Loucy (cell line): ENCODE results near the gene GLYR1.

Source experiments
- H2AFZ ChIP-seq: fragments of 200-600 bp; sonication (generic); 2 replicates; pipeline ENCODE4 v1.6.0; 2016; ENCODE audit warnings: antibody characterized with exemption, mild to moderate bottlenecking, low read length, moderate library complexity
- H3F3A ChIP-seq: fragments of 200-600 bp; 2 replicates; pipeline ENCODE4 v1.6.0; 2016; ENCODE audit warnings: antibody characterized with exemption, low read depth, mild to moderate bottlenecking
- H3K27me3 ChIP-seq: fragments of 200-600 bp; sonication (generic); 2 replicates; pipeline ENCODE4 v1.6.1; 2014; ENCODE audit warnings: low read length, mild to moderate bottlenecking; ENCODE audit not compliant: insufficient read depth, poor library complexity, severe bottlenecking
- H3K36me3 ChIP-seq: fragments of 200-600 bp; sonication (generic); 2 replicates; pipeline ENCODE4 v1.6.1; 2016; ENCODE audit warnings: low read length; ENCODE audit not compliant: insufficient read depth
- H3K4me1 ChIP-seq: fragments of 200-600 bp; sonication (generic); 2 replicates; pipeline ENCODE4 v1.5.1; 2014; ENCODE audit warnings: low read length, mild to moderate bottlenecking; ENCODE audit not compliant: insufficient read depth, poor library complexity, severe bottlenecking
- H3K4me2 ChIP-seq: fragments of 200-600 bp; sonication (generic); 2 replicates; pipeline ENCODE4 v1.6.0; 2014; ENCODE audit warnings: antibody characterized with exemption, low read length, low read depth, mild to moderate bottlenecking; ENCODE audit not compliant: poor library complexity, severe bottlenecking
- H3K4me3 ChIP-seq: fragments of 200-600 bp; sonication (generic); 2 replicates; pipeline ENCODE4 v1.5.1; 2014; ENCODE audit warnings: low read length, mild to moderate bottlenecking, mixed read lengths; ENCODE audit not compliant: poor library complexity, severe bottlenecking
- H3K79me2 ChIP-seq: fragments of 200-600 bp; sonication (generic); 2 replicates; pipeline ENCODE4 v1.6.1; 2014; ENCODE audit warnings: low read length; ENCODE audit not compliant: insufficient read depth
- H3K9ac ChIP-seq: fragments of 200-600 bp; sonication (generic); 2 replicates; pipeline ENCODE4 v1.6.0; 2014; ENCODE audit warnings: mild to moderate bottlenecking, low read depth, low read length, moderate library complexity; ENCODE audit not compliant: poor library complexity, severe bottlenecking
- H3K9me2 ChIP-seq: fragments of 200-600 bp; sonication (generic); replicated peaks from 2 replicates; pipeline ENCODE4 v1.6.1; 2016; ENCODE audit warnings: low read depth, low read length, mixed read lengths
- H3K9me3 ChIP-seq: fragments of 200-600 bp; sonication (generic); 2 replicates; pipeline ENCODE4 v1.6.1; 2014; ENCODE audit warnings: mild to moderate bottlenecking, antibody characterized with exemption, low read length, low read depth; ENCODE audit not compliant: insufficient read depth
- H4K20me1 ChIP-seq: fragments of 200-600 bp; sonication (generic); 2 replicates; pipeline ENCODE4 v1.6.0; 2014; ENCODE audit warnings: antibody characterized with exemption, low read length, mild to moderate bottlenecking; ENCODE audit not compliant: insufficient read depth, poor library complexity, severe bottlenecking
- CTCF ChIP-seq: fragments of 200-600 bp; sonication (generic); conservative IDR thresholded peaks from 2 replicates; pipeline ENCODE4 v1.5.1; 2014; ENCODE audit warnings: mild to moderate bottlenecking, antibody characterized with exemption, low read length
- EZH2phosphoT487 ChIP-seq: fragments of 200-600 bp; IDR thresholded peaks from 2 replicates; pipeline ENCODE4 v1.6.1; 2018; ENCODE audit warnings: antibody characterized with exemption, mild to moderate bottlenecking, moderate library complexity, borderline replicate concordance

GLYR1 gene

GRCh38 chr16:4832698-4833343, 14.3 kb downstream of the GLYR1 start:
- Histone ChIP-seq H3K9me3 (no peaks in the 10 kb centered on the region), H3K27me3 (no peaks in the 10 kb centered on the region), H3K4me3 (no peak overlapping the region), H3K36me3 (peaks cover 40% of the 10 kb centered on the region; the same call in 1 of the 2 replicates), H3F3A (no peaks in the 10 kb centered on the region), H3K9ac (no peak overlapping the region), H3K9me2 (no peaks in the 10 kb centered on the region), H3K4me2 (no peak overlapping the region), H3K4me1 (no peaks in the 10 kb centered on the region), H3K79me2 (no peaks in the 10 kb centered on the region), H4K20me1 (no peaks in the 10 kb centered on the region), H2AFZ (no peak overlapping the region)
- TF ChIP-seq EZH2phosphoT487 (no peak), CTCF (no peak)

- Histone ChIP-seq H3K4me2 (no peak overlapping the region), H3K9me3 (no peaks in the 10 kb centered on the region), H3K27me3 (no peaks in the 10 kb centered on the region), H3K9me2 (no peaks in the 10 kb centered on the region), H3K36me3 (peaks cover 47% of the 10 kb centered on the region; the same call in 1 of the 2 replicates), H3K79me2 (no peaks in the 10 kb centered on the region), H3K4me3 (no peak overlapping the region), H3K9ac (no peak overlapping the region), H4K20me1 (no peaks in the 10 kb centered on the region), H3F3A (no peaks in the 10 kb centered on the region), H2AFZ (no peak overlapping the region), H3K4me1 (no peaks in the 10 kb centered on the region)
- TF ChIP-seq CTCF, result no peak
- no peak for TF ChIP-seq EZH2phosphoT487
Measured at GRCh38 chr16:4831616-4832015, 15.5 kb downstream of the GLYR1 start.

- H3K79me2 ChIP-seq, result no peaks in the 10 kb centered on the region
- H3K9me3 ChIP-seq, result no peaks in the 10 kb centered on the region
- no peak overlapping the region for H3K4me3 ChIP-seq
- H3K9ac ChIP-seq, result no peak overlapping the region
- peaks cover 49% of the 10 kb centered on the region; the same call in 1 of the 2 replicates for H3K36me3 ChIP-seq
- no peaks in the 10 kb centered on the region for H3K4me1 ChIP-seq
- H2AFZ ChIP-seq, result no peak overlapping the region
- TF ChIP-seq EZH2phosphoT487 (no peak), CTCF (no peak)
- no peaks in the 10 kb centered on the region for H3F3A ChIP-seq
- H3K4me2 ChIP-seq, result no peak overlapping the region
- H3K9me2 ChIP-seq, result no peaks in the 10 kb centered on the region
- H4K20me1 ChIP-seq, result no peaks in the 10 kb centered on the region
- no peaks in the 10 kb centered on the region for H3K27me3 ChIP-seq
Measured at GRCh38 chr16:4830408-4830807, 16.7 kb downstream of the GLYR1 start.
